Endothelial cell of umbilical vein (primary cell): ENCODE data around the gene PRDM7.

Source experiments
- CTCF ChIP-seq, 2 donors: IDR thresholded peaks; 1 replicate in 1 of 2; 2 replicates in 1 of 2; pipeline ENCODE4 v1.5.1; 2011; ENCODE audit warnings: low read length in 2 of 2, mild to moderate bottlenecking in 2 of 2, moderate library complexity in 2 of 2, control low read depth in 1 of 2, inconsistent platforms in 1 of 2, low read depth in 1 of 2; ENCODE audit not compliant: insufficient read depth in 1 of 2; ENCODE audit errors: extremely low read depth in 1 of 2
- EZH2 ChIP-seq: IDR thresholded peaks from 2 replicates; pipeline ENCODE4 v1.6.1; 2012; ENCODE audit warnings: borderline replicate concordance, low read depth, mild to moderate bottlenecking, moderate library complexity, low read length, inconsistent platforms; ENCODE audit not compliant: severe bottlenecking
- FOS ChIP-seq: IDR thresholded peaks from 2 replicates; pipeline ENCODE4 v1.6.1; 2011; ENCODE audit warnings: mild to moderate bottlenecking, low read length, moderate library complexity, borderline replicate concordance; ENCODE audit not compliant: insufficient read depth
- GATA2 ChIP-seq: IDR thresholded peaks from 2 replicates; pipeline ENCODE4 v1.7.0; 2011; ENCODE audit warnings: low read depth, mild to moderate bottlenecking, moderate library complexity, mixed read lengths, low read length; ENCODE audit not compliant: insufficient read length, insufficient read depth
- JUN ChIP-seq: IDR thresholded peaks from 2 replicates; pipeline ENCODE4 v1.6.1; 2011; ENCODE audit warnings: borderline replicate concordance, low read depth; ENCODE audit not compliant: insufficient read length, insufficient read depth
- MYC ChIP-seq: IDR thresholded peaks from one replicate; pipeline ENCODE4 v1.6.1; 2011; ENCODE audit warnings: mild to moderate bottlenecking, low read depth, low read length
- POLR2A ChIP-seq: IDR thresholded peaks from 2 replicates; pipeline ENCODE4 v1.6.1; 2012; ENCODE audit warnings: low read depth, mild to moderate bottlenecking, control low read depth, low read length
- POLR2AphosphoS5 ChIP-seq: IDR thresholded peaks from 2 replicates; pipeline ENCODE4 v1.6.1; 2012; ENCODE audit warnings: low read depth, mild to moderate bottlenecking, control low read depth, low read length, moderate library complexity; ENCODE audit not compliant: insufficient read depth
- TF ChIP-seq, protein P1 (sequence below): IDR thresholded peaks from 2 replicates; pipeline ENCODE4 v1.6.1; 2011; ENCODE audit not compliant: insufficient read depth, insufficient read length

DNA sequence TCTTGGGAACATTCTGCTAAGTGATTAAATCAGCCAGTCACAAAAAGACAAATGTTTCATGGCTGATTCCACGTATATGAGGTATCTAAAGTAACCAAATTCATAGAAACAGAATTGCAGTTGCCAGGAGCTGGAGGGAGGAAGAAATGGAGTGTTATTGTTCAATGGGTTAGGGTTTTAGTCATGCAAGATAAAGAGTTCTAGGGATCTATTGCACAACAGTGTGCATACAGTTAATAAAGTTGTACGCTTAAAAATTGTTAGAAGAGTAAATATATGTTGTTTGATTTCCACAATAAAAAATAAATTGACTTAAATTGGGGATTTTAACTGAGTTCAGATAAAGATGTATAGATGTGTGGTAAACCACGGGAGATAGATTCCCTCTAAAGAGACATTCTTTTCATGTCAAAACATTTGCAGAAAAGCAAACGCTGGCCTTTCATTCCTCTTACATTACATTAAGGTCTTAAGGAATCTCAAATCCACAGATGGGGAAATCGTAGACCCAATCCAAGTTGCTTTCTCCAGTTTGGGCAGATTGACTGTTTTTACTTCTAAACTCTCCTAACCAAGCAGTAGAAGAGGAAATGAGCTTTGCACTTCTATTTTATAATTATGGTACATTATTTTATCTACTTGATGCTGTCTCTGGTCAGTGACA, 4.6 kb downstream of the PRDM7 start:
- TF ChIP-seq JUN (no peak), EZH2 (no peak), GATA2 (no peak), CTCF (IDR thresholded peaks at IDR 0.05; ENCODE audit: extremely low read depth in 1 of 2, insufficient read depth in 1 of 2, low read depth in 1 of 2, low read length in 2 of 2) (no peak), POLR2A (no peak), POLR2AphosphoS5 (no peak), MYC (no peak), FOS (no peak)
- TF ChIP-seq, protein P1, sequence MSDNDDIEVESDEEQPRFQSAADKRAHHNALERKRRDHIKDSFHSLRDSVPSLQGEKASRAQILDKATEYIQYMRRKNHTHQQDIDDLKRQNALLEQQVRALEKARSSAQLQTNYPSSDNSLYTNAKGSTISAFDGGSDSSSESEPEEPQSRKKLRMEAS: no peak
